ENCODE measurements around the gene TBX20. TPM values are rescaled to one million over a fixed set of nuclear protein-coding genes. Genes with fewer than 3 reads are reported as not detected.

The TBX20 gene
- total and polyA plus RNA-seq, 2 of the 8 experiments (the other 6 are each of a cell fraction or from before 2014, with no cell fraction given), result 0.08 to 0.26 TPM

- peak in 1 of 2 experiments; percentile 46 for DNase-seq (ENCODE audit: low read depth in 1 of 2, low spot score in 2 of 2)
- Histone ChIP-seq H3K9ac (replicated peaks in 1 of 4; ENCODE audit: extremely low read depth in 1 of 4, low read depth in 3 of 4, low read length in 3 of 4) (no peak overlapping the region), H3K4me3 (ENCODE audit: extremely low read depth in 1 of 4, insufficient read depth in 2 of 4, low read depth in 3 of 4, low read length in 4 of 4) (no peak overlapping the region; a peak in 1 of 8 replicates), H2BK5ac (ENCODE audit: low read depth, low read length) (no peak overlapping the region), H3K79me2 (ENCODE audit: control insufficient read depth in 1 of 2, insufficient read depth in 2 of 2, low read length in 2 of 2) (no peaks in the 10 kb centered on the region), H3K4me1 (replicated peaks in 1 of 4; ENCODE audit: control insufficient read depth in 3 of 4, insufficient read depth in 4 of 4, low read length in 3 of 4) (peaks cover 2 to 15% (median 11%) of the 10 kb centered on the region in 4 experiments), H3K23ac (ENCODE audit: insufficient read length) (no peak overlapping the region), H3K9me3 (ENCODE audit: insufficient read depth in 2 of 2, low read depth in 1 of 2, low read length in 1 of 2) (no peaks in the 10 kb centered on the region), H2BK120ac (replicated peaks; ENCODE audit: low read depth, low read length) (no peak overlapping the region), H2BK12ac (ENCODE audit: low read depth, low read length) (no peak overlapping the region), H4K20me1 (replicated peaks in 1 of 2; ENCODE audit: control insufficient read depth in 1 of 2, insufficient read depth in 2 of 2, low read length in 2 of 2) (peaks cover 7 to 17% of the 10 kb centered on the region in 2 experiments), H3K56ac (replicated peaks; ENCODE audit: insufficient read length, low read depth, low read length) (no peak overlapping the region), H3K18ac (ENCODE audit: extremely low read depth, low read length) (no peak overlapping the region), H3K4me2 (ENCODE audit: insufficient read depth in 1 of 2, low read depth in 2 of 2, low read length in 2 of 2) (no peak overlapping the region), H2BK20ac (ENCODE audit: low read length) (no peak overlapping the region), H3K79me1 (ENCODE audit: low read depth, low read length) (no peaks in the 10 kb centered on the region), H3K36me3 (ENCODE audit: control insufficient read depth in 2 of 4, insufficient read depth in 4 of 4, low read length in 3 of 4) (no peaks in the 10 kb centered on the region), H2BK15ac (ENCODE audit: low read length) (no peak overlapping the region), H4K91ac (replicated peaks; ENCODE audit: insufficient read length, low read length) (no peak overlapping the region), H4K5ac (ENCODE audit: insufficient read length, low read depth, low read length) (no peak overlapping the region), H3K23me2 (ENCODE audit: low read depth, low read length) (peaks cover 15% of the 10 kb centered on the region; the same call in 1 of the 2 replicates), H4K8ac (ENCODE audit: extremely low read depth, insufficient read depth, low read length) (no peak overlapping the region), H2AFZ (ENCODE audit: low read length) (no peak overlapping the region), H3K4ac (replicated peaks; ENCODE audit: insufficient read length, low read depth, low read length) (no peak overlapping the region), H3K27me3 (replicated peaks in 1 of 4; ENCODE audit: control insufficient read depth in 3 of 4, extremely low read depth in 1 of 4, insufficient read depth in 3 of 4, low read length in 3 of 4) (peaks cover 61 to 95% (median 85%) of the 10 kb centered on the region in 4 experiments), H3K27ac (ENCODE audit: low read depth, low read length) (no peak overlapping the region), H2AK5ac (ENCODE audit: low read depth, low read length) (no peak overlapping the region), H3K14ac (ENCODE audit: insufficient read length) (no peak overlapping the region)
- WGBS, 2 experiments (ENCODE audit: extremely low coverage in 1 of 2, insufficient coverage in 1 of 2, insufficient read length in 1 of 2, insufficient replicate concordance in 2 of 2, low coverage in 1 of 2, low lambda C conversion rate in 2 of 2, missing lambda C conversion rate in 1 of 2), result 11% methylated on average over 5 of the region's 5 CpGs; no CpG with 5 or more reads in 1 of the 2 experiments
- CTCF ChIA-PET (ENCODE audit: partially characterized antibody), result no interaction called here
- no peak for FAIRE-seq
- TF ChIP-seq CTBP2 (IDR thresholded peaks at IDR 0.05; ENCODE audit: borderline replicate concordance, insufficient read depth, insufficient read length, low read length), result no peak
- TF ChIP-seq EZH2 (IDR thresholded peaks at IDR 0.05; ENCODE audit: low read depth, low read length, severe bottlenecking), result peak; percentile 42
- TF ChIP-seq SP1 (IDR thresholded peaks at IDR 0.05; ENCODE audit: low read depth, low read length), result peak; percentile 52; the same call in 1 of the 2 replicates
- TF ChIP-seq MAX (IDR thresholded peaks at IDR 0.05), result peak; percentile 13; the same call in 1 of the 2 replicates
- peak; percentile 94 for TF ChIP-seq RNF2 (IDR thresholded peaks at IDR 0.05; ENCODE audit: borderline replicate concordance, low read depth, low read length, missing control alignments, poor library complexity, severe bottlenecking)
- TF ChIP-seq CBX8 (IDR thresholded peaks at IDR 0.05; ENCODE audit: borderline replicate concordance, low read depth, low read length), result no peak; the same call in 1 of the 2 replicates
- peak; percentile 36; the same call in 1 of the 2 replicates for TF ChIP-seq EGR1 (IDR thresholded peaks at IDR 0.05; ENCODE audit: borderline replicate concordance, low read depth, low read length)
- TF ChIP-seq KDM5A (IDR thresholded peaks at IDR 0.05; ENCODE audit: low read length), result no peak
- POLR2A ChIA-PET (ENCODE audit: partially characterized antibody), result interaction anchor here (4.9 kb wide), 1 partner anchor 10 kb away, joined by 35 read pairs; no protein-coding TSS in a partner anchor
These were observed 2.1 kb downstream of the TBX20 start for GRCh38 chr7:35251606-35252310.

Data from H1 (cell line).